HG02798 (cell line): ENCODE results near the gene ZFYVE21.

ENCODE experiments used
- ATAC-seq: cut with Tn5 transposase; IDR thresholded peaks from one replicate; pipeline ENCODE4 v1.9.1; 2021; ENCODE audit warnings: mild to moderate bottlenecking; ENCODE audit not compliant: unreplicated experiment, poor library complexity

Gene ZFYVE21

DNA sequence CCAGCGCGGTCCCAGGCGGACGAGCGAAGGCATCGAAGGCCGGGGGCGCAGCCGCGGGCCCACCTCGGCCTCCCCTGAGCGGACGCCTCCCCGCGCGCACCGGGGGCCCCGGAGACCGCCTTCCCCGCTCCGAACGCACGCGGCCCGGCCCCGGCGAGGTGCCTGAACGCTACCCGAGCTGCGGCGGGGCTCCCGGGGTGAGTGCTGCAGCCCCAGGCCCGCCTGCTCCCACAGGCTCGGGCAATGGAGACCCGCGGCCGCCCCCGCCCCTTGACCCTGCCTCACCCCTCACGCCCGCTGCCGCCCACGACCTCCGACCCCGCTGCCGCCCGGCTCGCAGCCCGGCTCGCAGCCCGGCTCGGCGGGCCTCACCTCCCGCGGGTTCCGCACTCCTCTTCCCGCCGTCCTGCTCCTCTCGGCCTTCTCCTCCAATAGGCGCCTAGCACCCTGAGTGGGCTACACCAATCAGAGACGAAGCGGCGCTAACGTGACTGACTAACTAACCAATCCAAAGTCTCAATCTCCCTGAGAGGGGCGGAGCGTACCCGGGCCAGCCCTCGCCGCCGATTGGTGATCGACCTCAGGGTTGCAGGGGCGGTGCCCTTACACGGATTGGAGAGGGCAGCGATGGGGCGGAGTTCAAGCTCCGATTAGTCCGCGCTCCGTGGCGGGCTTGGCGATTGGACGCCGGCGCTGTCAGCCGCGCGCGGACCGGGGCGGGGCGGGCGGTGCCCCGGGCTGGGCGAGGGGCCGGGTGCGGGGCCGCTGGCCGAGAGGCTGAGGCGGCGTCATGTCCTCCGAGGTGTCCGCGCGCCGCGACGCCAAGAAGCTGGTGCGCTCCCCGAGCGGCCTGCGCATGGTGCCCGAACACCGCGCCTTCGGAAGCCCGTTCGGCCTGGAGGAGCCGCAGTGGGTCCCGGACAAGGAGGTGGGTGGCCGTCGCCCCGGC lies at the start of gene ZFYVE21, which contains the start of gene XRCC3:
Gene ZFYVE21 (plus strand): TSS at position 759 of the 949 bp plus-strand sequence. CDS start 32 bp downstream, at position 791.
Gene XRCC3 (minus strand): TSS at position 400 of the 949 bp plus-strand sequence. CDS start 4,364 bp downstream, outside the sequence.
- peak; percentile 96 for ATAC-seq

DNA sequence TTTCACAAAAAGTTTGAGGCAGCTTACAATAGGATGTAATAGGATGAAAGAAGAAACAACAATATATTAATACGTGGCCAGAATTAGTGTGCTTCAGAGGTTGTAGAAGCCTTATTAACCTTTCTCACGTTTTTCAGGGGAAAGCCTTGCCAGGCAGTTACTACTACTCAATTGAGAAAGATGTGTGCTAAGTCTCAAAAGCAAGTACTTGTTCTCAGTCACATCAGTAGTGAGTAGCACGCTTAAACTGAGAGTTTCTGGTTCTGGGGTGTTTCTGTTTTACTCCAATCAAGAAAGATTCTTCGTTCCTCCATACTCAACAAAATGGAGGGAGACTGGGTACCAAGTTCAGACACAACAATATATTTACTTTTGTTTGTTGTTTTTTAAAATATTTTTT lies 47.9 kb upstream of the ZFYVE21 start:
- ATAC-seq, result no peak

DNA sequence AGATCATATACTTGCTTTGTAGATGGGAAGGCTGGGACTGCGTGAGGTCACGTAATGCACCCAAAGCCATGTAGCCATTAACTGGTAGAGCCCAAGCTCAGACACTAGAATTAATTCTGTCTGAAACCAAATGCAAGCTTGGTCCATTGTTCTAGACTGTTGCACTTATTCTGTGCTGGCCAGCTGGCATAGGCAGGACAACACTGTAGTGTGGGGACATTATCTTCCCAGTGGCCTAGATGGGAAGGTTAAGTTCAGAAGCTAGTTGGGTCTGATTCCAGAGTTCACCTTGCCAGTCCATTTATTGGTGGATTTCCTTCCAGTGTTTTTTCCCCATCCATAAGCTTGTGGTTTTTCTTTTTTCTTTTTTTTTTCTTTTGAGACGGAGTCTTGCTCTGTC lies 47.5 kb upstream of the ZFYVE21 start:
- ATAC-seq, result no peak

DNA sequence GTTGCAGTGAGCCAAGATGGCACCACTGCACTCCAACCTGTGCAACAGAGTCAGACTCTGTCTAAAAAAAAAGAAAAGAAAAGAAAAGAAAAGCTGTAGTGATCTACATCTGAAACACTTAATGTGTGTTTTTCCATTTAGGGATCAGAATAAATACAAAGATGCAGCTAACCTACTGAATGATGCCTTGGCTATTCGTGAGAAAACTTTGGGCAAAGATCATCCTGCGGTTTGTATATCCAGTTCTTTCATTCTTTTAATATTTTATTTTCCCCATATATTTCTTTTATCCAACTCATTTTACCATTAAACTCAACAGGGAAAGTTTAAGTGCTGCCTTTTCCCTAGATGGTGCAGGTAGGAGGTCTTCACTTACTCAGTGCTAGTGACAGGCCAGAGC lies 46.2 kb upstream of the ZFYVE21 start:
- no peak for ATAC-seq

DNA sequence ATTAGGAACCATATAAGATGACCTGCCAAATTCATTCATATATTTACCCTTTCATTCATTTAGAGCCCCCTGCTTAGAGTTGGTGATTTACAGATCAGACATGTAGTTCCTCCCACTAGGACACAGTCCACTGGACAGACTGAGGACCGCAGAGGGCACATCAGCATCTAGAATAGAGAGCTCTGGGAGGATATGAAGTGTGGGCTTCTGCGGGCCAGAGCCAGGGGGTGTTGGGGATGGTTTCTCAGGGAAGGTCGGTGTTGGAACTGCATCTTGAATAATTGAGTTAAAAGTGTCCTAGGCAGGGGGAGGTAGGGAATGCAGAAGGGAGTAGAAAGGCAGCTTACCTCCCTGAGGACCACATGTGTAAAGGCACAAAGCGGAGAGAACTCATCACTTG lies 43.7 kb upstream of the ZFYVE21 start:
- ATAC-seq, result no peak

DNA sequence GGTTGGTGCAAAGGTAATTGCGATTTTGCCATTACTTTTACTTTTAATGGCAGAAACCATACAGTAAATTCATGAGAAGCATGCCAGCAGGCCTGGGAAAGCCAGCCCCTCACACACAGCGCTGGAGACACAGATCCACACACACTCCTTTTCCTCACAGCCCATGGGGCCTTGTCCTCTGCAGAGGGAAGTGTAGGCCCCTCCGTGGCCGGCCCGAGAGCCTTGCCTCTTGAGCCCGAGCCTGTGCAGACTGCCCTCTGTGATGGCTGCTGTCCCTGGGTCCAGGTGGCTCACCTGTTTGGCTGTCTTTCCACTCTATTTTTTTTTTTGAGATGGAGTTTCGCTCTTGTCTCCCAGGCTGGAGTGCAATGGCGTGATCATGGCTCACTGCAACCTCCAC lies 39.7 kb upstream of the ZFYVE21 start:
- no peak for ATAC-seq

DNA sequence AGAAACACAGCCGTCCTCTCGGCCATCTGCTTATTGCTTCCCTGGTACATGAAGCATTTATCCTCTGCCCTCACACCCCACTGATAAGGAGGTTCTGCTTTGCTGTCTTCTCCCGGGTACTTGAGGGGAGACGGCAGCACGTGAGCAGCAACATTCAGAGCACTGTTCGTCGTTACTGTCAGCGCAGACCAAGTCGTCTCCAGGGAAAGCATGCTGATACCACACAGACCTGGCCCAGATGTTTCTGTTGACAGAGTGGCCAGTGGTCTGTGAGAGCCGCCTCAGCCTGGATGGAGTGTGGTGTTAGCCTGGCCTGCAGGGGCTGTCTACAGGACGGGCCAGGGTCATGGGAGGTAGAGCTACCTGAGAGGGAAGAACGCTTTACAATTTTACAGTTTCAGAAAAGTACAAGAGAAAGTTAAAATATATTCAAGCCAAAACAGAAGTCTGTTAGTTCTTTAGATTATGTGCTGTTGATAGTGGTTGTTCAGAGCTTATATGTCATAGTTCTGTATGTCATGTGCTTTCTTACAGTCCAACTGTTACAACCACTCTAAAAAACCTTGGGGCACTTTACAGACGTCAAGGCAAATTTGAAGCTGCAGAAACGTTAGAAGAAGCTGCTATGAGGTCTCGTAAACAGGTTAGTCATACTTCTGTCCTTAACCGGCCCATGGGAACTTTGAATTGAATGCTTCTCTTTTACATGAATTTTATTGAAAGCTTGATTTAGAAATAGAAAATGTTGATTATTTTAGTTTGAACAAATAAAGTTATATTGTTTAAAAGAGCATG lies 38.5 kb upstream of the ZFYVE21 start:
- no peak for ATAC-seq

DNA sequence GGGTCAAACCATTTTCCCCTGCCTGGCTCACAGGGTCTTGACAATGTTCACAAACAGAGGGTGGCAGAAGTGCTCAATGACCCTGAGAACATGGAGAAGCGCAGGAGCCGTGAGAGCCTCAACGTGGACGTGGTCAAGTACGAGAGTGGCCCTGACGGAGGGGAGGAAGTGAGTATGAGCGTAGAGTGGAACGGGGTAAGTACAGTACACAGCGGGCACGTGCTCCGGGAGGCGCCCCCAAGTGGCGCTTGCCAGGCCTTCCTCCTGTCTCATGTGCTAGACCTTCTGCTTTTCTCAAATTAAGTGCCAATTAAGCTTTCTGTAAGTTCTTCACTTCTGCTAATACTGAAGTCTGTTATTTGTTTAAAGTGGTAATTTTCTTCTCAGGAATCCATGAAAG lies 36.3 kb upstream of the ZFYVE21 start:
- ATAC-seq, result peak; percentile 61

DNA sequence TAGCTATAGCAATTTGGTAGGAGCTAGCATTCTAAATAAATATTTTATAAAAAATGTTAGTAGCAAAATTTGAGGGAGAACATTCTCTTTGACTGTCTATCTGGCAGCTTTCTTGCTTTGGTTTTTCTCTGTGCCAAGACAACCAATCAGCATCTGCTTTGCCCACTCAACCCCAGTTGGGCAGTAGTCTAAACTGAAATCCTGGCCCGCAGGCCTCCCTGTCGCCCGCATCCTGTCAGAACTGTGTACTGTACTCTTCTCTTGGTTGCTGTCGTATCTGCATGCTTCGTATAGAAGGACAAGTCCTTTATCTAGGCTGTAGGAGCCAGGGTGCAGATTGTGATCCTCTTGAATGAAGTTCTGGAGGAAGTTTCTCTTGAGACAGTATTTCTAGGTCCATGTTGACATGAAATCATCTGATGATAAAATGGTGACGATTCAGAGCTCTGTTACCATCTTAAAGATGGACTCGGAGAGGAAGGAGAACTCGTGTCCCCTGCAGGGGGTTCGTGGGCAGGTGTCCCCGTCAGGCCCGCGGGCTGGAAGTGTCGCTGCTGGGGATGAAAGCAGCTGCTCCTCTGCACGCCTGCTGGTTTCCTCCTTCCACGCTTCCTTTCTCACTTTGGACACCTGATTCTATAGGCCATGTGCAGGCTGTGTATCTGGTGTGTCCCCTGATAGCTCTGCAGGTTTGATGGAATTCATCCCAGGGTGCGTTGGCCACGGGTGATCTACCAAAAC lies 34.9 kb upstream of the ZFYVE21 start:
- no peak for ATAC-seq

DNA sequence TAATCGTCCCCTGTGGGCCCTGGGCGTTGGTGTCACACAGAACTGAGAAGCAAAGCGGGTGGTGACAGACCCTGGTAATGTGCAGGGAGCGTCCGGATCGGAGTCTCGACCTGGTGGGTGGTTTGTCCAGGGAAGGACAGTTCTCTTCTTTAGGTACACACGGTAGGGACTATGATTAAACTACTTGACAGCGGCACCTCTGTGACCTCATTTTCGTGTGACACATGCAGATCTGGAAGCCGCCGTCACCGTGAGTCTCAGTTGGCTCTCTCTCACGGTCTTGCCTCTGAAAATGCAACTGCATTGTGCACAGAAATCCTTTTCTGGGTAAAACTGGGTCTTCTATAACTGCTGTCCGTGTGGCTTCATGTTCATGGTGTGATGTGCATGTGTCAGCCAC lies 32.5 kb upstream of the ZFYVE21 start:
- ATAC-seq, result no peak

DNA sequence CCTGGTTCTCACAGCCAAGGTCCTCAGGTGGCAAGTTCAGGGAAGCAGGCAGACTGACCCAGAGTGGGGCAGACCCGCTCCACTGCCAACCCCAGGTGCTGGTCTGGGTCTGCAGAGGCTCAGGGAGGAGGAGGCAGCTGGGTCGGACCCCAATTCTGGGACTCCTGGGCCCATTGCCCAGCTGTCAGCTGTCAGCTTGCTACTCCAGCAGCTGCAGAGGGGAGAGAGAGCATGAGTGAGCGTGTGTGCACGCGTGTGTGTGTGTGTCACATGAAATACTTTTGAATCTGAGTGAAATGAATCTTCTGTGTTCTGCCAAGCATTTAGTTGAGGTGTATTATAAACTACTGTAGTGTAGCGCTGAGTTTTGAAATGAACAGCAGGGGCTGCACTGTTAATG lies 31.1 kb upstream of the ZFYVE21 start:
- ATAC-seq, result no peak

DNA sequence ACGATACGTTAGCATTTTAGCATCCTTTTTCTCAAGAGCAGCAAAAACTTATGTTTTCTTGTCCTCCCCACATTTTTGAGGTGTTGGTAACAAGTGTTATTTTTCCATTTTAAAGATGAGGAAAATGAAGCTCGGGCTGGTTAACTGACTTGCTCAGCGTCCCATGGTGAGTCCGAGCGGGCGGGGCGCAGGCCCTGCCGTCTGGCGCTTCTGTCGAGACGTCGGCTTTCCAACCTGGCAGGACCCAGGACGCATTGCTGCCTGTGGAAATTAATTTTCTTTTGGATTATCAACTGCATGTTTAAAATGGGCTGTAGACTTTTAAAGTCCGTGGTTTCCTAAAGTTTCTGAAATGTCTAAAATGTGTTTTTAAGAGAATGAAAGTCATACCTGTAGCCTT lies 30.7 kb upstream of the ZFYVE21 start:
- ATAC-seq, result no peak

DNA sequence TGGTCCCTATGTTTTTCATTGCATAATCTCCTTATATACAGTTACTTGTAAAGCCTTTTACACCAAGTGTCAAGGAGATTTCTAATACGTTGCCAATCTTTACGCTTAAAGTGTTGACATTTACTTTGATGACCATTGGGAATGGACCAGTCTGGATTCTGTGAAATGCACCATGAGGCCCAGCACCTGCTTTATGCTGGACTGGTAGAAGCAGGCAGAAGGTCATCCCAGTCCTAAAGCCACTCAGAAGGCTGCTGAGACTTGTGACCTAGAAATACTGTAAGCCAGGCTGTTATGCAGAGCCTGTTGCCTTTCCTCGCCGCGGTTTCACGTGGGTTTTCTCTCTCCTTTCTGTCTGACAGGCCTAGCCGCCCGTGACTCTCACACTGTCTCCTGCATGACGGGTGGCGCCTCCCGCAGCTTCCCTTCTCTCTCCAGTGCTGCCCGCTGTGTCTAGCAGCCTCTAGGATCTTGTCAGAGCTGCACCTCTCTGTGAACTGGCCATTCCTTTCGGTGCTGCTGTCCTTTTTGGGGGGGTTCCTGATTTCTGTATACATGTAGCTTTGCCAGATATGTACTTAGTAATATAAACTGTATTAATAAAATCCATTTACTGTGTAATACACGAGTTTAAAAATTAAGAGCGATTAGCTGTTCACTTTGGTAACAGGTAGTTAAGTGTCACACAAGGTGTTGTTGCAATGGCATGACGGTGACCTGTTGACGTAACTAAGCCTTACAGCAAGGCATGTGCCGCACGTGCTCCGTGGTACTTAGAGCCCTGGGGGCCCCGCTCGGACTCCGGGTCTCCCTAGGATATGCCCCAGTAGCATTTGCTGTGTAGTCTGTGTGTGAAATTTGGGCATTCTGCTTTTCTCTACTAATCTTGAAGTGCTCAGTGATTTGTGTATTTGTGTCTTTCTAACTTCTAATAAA lies 30.1 kb upstream of the ZFYVE21 start:
- ATAC-seq, result no peak

DNA sequence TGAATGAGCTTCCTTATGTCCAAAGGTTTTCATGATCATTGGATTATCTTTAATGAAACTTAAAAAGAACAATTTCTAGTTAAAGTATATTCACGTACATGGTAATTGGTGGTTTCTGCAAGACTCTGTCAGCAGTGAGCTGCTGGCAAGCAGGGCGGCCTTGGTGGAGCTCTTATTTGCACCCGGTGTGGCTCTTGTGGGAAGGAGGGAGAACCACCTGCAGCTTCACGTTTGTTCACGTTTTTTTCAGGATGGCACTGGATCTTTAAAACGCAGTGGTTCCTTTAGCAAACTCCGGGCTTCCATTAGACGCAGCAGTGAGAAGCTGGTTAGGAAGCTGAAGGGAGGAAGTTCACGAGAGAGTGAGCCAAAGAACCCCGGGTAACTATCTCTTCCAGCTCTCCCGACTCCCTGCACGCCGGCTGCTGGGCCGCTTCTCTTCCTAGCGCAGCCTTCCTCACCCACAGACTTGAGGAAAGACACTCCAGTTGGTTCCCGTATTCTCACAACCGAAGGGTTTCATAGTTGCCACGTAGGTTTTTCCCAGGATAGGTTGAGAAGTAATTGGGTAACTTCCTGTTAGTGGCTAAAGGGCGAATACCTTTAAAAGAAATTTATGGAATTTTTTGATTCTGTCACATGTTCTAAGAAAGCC lies 28.7 kb upstream of the ZFYVE21 start:
- ATAC-seq, result no peak

DNA sequence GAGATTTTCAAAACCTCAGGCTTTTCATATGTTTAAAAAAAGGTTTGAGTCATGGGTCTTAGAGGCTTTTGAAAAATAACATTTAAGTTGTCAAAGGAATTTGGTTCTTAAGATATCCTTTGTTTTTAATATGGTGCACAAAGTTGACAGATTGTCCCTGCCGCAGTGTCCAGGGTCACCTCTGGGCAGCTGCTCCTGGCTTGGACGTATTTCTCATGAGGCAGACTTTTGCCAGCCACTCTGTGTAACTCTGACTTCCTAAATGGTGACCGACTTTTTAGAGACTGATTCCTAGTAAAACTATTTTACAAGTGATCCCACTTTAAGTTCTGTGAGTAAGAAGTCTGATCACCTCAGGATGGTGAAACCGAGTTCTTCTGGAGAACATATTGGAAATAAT lies 27.9 kb upstream of the ZFYVE21 start:
- no peak for ATAC-seq

DNA sequence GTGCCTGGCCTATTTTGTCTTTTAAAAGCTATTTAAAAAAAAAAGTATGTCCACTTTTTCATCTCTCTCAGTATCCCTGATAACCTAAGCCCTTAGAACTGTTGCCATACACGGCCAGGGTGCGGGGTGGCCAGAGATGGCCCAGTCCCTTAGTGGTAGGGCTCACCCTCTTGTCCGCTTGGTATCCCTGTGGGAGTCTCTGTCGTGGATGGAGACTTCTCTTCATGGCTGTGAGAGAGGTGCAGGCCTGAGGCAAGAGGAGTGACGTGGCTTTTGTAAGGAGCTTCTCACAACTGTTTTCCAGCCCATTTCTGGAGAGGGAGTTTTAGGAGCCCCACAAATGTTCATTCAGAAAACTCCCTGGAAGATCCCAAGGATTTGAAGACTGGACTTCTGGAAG lies 27.2 kb upstream of the ZFYVE21 start:
- ATAC-seq, result no peak

DNA sequence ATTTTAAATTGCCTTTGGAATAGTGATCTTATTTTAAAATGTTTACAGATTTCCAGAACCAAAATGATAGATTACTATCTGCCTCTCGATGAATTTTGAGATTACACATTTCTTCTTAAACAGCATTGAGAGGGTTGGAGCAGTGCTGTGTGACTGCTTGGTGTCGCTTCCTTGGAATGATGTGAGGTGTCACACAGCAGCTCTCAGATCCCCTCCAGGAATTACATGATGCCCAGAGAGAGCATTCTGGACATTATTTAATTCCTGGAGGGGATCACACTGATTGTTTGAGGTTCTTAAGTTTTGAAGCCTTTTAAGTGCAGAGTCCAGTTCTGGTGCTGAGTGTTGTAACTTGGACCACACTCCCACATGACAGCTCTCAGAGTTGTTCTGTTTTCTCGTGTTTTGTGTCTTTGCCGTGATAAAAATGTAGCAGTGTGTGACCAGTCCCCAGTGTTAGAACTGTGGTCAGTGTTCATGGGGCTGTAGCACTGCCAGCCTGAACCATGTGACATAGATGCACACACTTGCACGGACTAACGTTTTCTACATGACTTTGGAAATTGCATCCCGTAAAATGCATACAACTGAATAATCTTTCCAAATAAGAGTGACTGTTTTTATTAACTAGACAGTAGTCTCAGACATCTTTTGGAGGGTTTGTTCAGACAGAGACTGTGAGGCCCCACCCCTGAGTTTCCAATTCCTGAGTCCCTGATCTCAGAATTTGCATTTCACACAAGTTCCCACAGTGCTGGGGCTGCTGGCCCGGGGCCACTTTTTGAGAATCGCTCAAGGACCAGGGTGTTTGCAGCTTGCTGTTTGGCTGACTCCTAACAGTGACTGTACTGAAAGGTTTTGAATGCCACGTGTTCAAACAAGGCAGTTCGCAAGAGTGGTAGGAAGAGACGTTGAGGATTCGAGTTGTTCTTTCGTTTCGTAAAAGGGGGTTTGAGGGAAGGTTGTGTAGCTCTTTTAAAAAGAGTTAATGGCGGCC lies 26.4 kb upstream of the ZFYVE21 start:
- ATAC-seq, result peak; percentile 50

DNA sequence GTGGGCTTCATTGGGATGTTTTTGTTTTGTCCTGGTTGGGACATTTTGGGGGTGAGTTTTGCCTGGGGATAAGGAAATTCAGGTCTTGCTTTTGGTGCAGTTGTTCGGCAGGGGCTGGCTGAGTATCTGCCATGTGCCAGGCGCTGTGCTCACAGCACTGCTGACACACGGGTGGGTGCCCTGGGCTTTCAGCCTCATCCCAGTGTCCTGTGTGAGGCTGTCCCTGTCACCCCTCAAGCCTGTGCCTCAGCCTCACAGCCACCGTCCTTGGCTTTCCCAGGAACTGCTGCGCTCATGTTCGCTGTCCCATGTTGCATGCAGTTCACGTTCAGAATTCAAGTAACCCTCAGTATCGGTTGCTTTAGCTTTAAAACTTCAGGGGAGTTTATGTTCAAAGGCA lies 25.3 kb upstream of the ZFYVE21 start:
- no peak for ATAC-seq
